Measurements from ENCODE around the gene ARFRP1. TPM values are rescaled to one million over a fixed set of nuclear protein-coding genes. Genes with fewer than 3 reads are reported as not detected.
A peak's percentile ranks its signal among the peaks of the same experiment; 100 is the strongest.
"Not testable (repeated sequence)": the region's sequence is repeated elsewhere in the genome, so short reads cannot be mapped to it uniquely, and the experiment has no call there.

Gene ARFRP1
- total RNA-seq, 2 donors from 2014 or later: 55.1 to 70.9 TPM

- peaks cover 3 to 15% of the 10 kb centered on the region in 2 donors for H3K36me3 Mint-ChIP-seq (ENCODE audit: insufficient read depth in 2 of 2)
- H3K9me3 Mint-ChIP-seq: not testable (repeated sequence)
Measured at GRCh38 chr20:63671695-63672094, 36.1 kb downstream of the ARFRP1 start.

DNA sequence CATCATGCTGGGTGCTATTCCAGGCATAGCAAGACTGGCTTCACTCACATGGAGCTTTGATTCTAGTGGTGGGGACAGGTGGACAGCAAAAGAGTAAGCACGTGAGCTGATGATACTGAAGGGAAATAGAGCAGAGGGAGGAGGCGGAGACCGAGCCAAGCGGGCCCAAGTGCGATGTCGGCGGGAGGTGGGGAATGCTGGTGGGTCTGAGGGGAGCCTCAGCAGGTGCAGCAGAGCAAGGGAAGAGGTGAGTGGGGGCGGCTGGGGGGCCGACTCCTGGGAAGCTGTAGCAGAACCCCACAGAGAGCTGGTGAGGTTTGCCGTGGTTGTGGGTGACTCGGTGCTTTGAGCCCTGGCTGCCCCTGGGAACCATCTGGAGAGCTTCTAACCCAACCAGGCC lies 39.4 kb downstream of the ARFRP1 start:
- Mint-ChIP-seq H3K27ac (no peak overlapping the region), H3K4me3 (no peak overlapping the region), H3K36me3 (ENCODE audit: insufficient read depth in 2 of 2) (peaks cover 1 to 17% of the 10 kb centered on the region in 2 donors), H3K27me3 (ENCODE audit: low read depth) (no peaks in the 10 kb centered on the region), H3K4me1 (ENCODE audit: low read depth) (no peaks in the 10 kb centered on the region), H3K9me3 (no peaks in the 10 kb centered on the region)
- DNase-seq: no peak
- ATAC-seq (replicated peaks in 1 of 2): no peak

More at GRCh38 chr20:63671695-63672094, 36.1 kb downstream of the ARFRP1 start:
- not testable (repeated sequence) for H3K4me1 Mint-ChIP-seq (ENCODE audit: low read depth); H3K4me3 Mint-ChIP-seq; H3K27ac Mint-ChIP-seq; ATAC-seq (replicated peaks in 1 of 2); DNase-seq; H3K27me3 Mint-ChIP-seq (ENCODE audit: low read depth)

GRCh38 chr20:63667858-63668257 lies 39.9 kb downstream of the ARFRP1 start:
- Mint-ChIP-seq H3K4me3 (no peak overlapping the region), H3K9me3 (no peaks in the 10 kb centered on the region), H3K4me1 (ENCODE audit: low read depth) (no peaks in the 10 kb centered on the region), H3K27me3 (ENCODE audit: low read depth) (no peaks in the 10 kb centered on the region), H3K27ac (no peak overlapping the region), H3K36me3 (ENCODE audit: insufficient read depth in 2 of 2) (peaks cover 1 to 17% of the 10 kb centered on the region in 2 donors)
- DNase-seq (no peak), ATAC-seq (replicated peaks in 1 of 2) (no peak)

DNA sequence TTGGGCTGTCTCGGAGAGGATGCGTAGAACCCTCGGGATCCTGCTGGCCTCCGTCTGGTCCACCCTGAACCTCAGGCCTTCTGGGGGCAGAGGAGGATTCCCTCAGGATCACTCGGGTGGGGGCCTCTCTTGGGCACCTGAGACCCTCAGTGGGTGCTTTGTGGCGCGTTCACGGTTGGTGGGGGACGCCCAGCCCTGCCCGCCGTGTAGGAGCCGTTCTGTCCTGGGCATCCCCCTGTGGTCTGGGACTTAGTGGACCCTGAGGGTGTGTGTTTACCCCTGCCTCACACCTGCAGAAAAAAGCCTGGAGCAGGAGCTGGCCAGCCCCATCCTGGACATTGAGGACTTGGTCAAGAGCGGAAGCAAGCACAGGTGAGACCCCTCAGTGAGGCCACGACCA lies 42.1 kb downstream of the ARFRP1 start:
- no peaks in the 10 kb centered on the region for H3K9me3 Mint-ChIP-seq

GRCh38 chr20:63664861-63665594 lies 42.7 kb downstream of the ARFRP1 start:
- DNase-seq (no peak), ATAC-seq (replicated peaks in 1 of 2) (no peak)
- peaks cover 5% of the 10 kb centered on the region for H3K4me1 Mint-ChIP-seq (ENCODE audit: low read depth)
- H3K9me3 Mint-ChIP-seq: no peaks in the 10 kb centered on the region
- H3K4me3 Mint-ChIP-seq: no peak overlapping the region
- no peak overlapping the region for H3K27ac Mint-ChIP-seq
- no peaks in the 10 kb centered on the region for H3K27me3 Mint-ChIP-seq (ENCODE audit: low read depth)
- peaks cover 0 to 11% of the 10 kb centered on the region in 2 donors for H3K36me3 Mint-ChIP-seq (ENCODE audit: insufficient read depth in 2 of 2)

More for the DNA sequence above, 42.1 kb downstream of the ARFRP1 start:
- H3K4me1 Mint-ChIP-seq (ENCODE audit: low read depth): no peaks in the 10 kb centered on the region
- DNase-seq (no peak), ATAC-seq (replicated peaks in 1 of 2) (no peak)
- H3K27me3 Mint-ChIP-seq (ENCODE audit: low read depth): no peaks in the 10 kb centered on the region
- peaks cover 0 to 14% of the 10 kb centered on the region in 2 donors for H3K36me3 Mint-ChIP-seq (ENCODE audit: insufficient read depth in 2 of 2)
- no peak overlapping the region for H3K4me3 Mint-ChIP-seq
- no peak overlapping the region for H3K27ac Mint-ChIP-seq

GRCh38 chr20:63664143-63664851 lies 43.5 kb downstream of the ARFRP1 start:
- peaks cover 0 to 11% of the 10 kb centered on the region in 2 donors for H3K36me3 Mint-ChIP-seq (ENCODE audit: insufficient read depth in 2 of 2)
- H3K27ac Mint-ChIP-seq: no peak overlapping the region
- H3K4me1 Mint-ChIP-seq (ENCODE audit: low read depth): peaks cover 12% of the 10 kb centered on the region
- no peak for DNase-seq
- H3K27me3 Mint-ChIP-seq (ENCODE audit: low read depth): no peaks in the 10 kb centered on the region
- no peaks in the 10 kb centered on the region for H3K9me3 Mint-ChIP-seq
- ATAC-seq (replicated peaks in 1 of 2): no peak
- H3K4me3 Mint-ChIP-seq: no peak overlapping the region

- Mint-ChIP-seq H3K4me3 (no peak overlapping the region), H3K27me3 (ENCODE audit: low read depth) (no peaks in the 10 kb centered on the region), H3K4me1 (ENCODE audit: low read depth) (peaks cover 17% of the 10 kb centered on the region), H3K36me3 (ENCODE audit: insufficient read depth in 2 of 2) (peaks cover 0 to 9% of the 10 kb centered on the region in 2 donors), H3K27ac (no peak overlapping the region), H3K9me3 (no peaks in the 10 kb centered on the region)
- DNase-seq (no peak), ATAC-seq (replicated peaks in 1 of 2) (no peak)
Measured at GRCh38 chr20:63663332-63664066, 44.3 kb downstream of the ARFRP1 start.

DNA sequence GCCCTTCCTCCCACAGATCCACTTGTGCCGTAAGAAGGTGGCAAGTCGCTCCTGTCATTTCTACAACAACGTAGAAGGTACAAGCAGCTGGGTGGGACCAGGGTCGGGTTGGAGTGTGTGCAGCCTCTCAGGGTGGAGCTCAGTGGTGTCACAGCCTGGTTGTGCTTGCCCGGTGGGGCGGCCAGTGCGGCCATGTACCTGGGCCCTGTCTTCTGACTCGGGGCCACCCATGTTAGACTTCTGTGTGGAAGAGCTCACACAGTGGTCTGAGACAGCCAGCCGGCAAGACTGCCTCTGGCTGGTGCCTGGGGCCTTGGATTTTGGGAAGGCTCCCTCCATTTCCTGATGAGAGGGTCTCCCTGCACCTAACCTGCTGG lies 45.0 kb downstream of the ARFRP1 start:
- no peaks in the 10 kb centered on the region for H3K9me3 Mint-ChIP-seq
- no peak overlapping the region for H3K4me3 Mint-ChIP-seq
- peaks cover 17% of the 10 kb centered on the region for H3K4me1 Mint-ChIP-seq (ENCODE audit: low read depth)
- no peaks in the 10 kb centered on the region for H3K27me3 Mint-ChIP-seq (ENCODE audit: low read depth)
- no peak overlapping the region for H3K27ac Mint-ChIP-seq
- DNase-seq: no peak
- no peak for ATAC-seq (replicated peaks in 1 of 2)
- peaks cover 0 to 4% of the 10 kb centered on the region in 2 donors for H3K36me3 Mint-ChIP-seq (ENCODE audit: insufficient read depth in 2 of 2)

- Mint-ChIP-seq H3K36me3 (ENCODE audit: insufficient read depth in 2 of 2) (peaks cover 0 to 4% of the 10 kb centered on the region in 2 donors), H3K27ac (no peak overlapping the region), H3K27me3 (ENCODE audit: low read depth) (no peaks in the 10 kb centered on the region), H3K4me3 (no peak overlapping the region), H3K9me3 (no peaks in the 10 kb centered on the region), H3K4me1 (ENCODE audit: low read depth) (peaks cover 17% of the 10 kb centered on the region)
- ATAC-seq (replicated peaks in 1 of 2) (no peak), DNase-seq (no peak)
Measured at GRCh38 chr20:63661959-63662812, 45.6 kb downstream of the ARFRP1 start.

DNA sequence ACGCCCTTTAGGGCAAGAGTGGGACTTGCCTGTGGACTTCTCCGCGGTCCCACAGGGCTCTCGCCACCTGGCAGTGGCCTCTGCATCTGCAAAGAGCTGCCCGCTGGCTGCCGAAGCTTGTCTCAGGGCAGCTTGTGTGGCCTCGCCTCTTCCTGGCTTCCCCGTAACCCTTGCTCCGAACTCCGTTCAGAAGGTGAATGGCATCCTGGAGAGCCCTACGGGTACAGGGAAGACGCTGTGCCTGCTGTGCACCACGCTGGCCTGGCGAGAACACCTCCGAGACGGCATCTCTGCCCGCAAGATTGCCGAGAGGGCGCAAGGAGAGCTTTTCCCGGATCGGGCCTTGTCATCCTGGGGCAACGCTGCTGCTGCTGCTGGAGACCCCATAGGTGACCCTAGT lies 46.7 kb downstream of the ARFRP1 start:
- no peak overlapping the region for H3K27ac Mint-ChIP-seq
- H3K36me3 Mint-ChIP-seq (ENCODE audit: insufficient read depth in 2 of 2): peaks cover 0 to 2% of the 10 kb centered on the region in 2 donors
- ATAC-seq (replicated peaks in 1 of 2) (no peak), DNase-seq (no peak)
- H3K27me3 Mint-ChIP-seq (ENCODE audit: low read depth): no peaks in the 10 kb centered on the region
- H3K4me1 Mint-ChIP-seq (ENCODE audit: low read depth): peaks cover 17% of the 10 kb centered on the region
- H3K9me3 Mint-ChIP-seq: no peaks in the 10 kb centered on the region
- H3K4me3 Mint-ChIP-seq: no peak overlapping the region

DNA sequence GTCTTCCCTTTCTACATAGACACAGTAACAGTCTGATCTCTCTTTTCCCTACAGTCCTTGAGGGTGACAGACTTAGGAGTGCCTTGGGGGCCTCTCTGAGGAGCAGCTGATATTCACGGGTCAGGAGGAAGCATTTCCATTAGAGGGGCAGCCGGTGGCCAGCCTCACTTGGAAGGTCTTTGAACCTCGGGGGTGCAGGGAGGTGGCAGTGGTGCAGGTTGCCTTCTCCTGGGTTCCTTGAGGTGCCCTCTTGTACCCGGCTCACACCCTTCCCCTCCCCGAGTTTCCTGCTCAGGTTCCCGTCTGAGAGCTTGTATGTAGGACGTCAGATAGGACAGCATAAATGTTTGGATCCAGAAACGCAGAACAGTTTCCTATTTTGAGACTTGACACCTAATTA lies 47.2 kb downstream of the ARFRP1 start:
- ATAC-seq (replicated peaks in 1 of 2) (no peak), DNase-seq (no peak)
- H3K27me3 Mint-ChIP-seq (ENCODE audit: low read depth): no peaks in the 10 kb centered on the region
- H3K36me3 Mint-ChIP-seq (ENCODE audit: insufficient read depth in 2 of 2): peaks cover 0 to 2% of the 10 kb centered on the region in 2 donors
- peak overlapping the region in 1 of 2 donors; percentile 17 for H3K4me3 Mint-ChIP-seq
- H3K27ac Mint-ChIP-seq: no peak overlapping the region
- H3K4me1 Mint-ChIP-seq (ENCODE audit: low read depth): peaks cover 17% of the 10 kb centered on the region
- H3K9me3 Mint-ChIP-seq: no peaks in the 10 kb centered on the region

- Mint-ChIP-seq H3K4me3 (peak overlapping the region; percentile 90 to 98), H3K4me1 (ENCODE audit: low read depth) (peaks cover 17% of the 10 kb centered on the region)
- ATAC-seq (replicated peaks in 1 of 2); H3K27me3 Mint-ChIP-seq (ENCODE audit: low read depth); H3K9me3 Mint-ChIP-seq; DNase-seq; H3K27ac Mint-ChIP-seq; H3K36me3 Mint-ChIP-seq (ENCODE audit: insufficient read depth in 2 of 2): not testable (repeated sequence)
Measured at GRCh38 chr20:63660174-63660573, 47.6 kb downstream of the ARFRP1 start.

Data from activated T-cell treated with anti-CD3 and anti-CD28 coated beads, Interleukin-2, amount 50 U/mL, for 72 hours (primary cell).